Activated T-helper 1 cell treated with anti-CD3 and anti-CD28 coated beads, Interleukin-12 subunit alpha, Interleukin-12 subunit beta, Interleukin-2, Interleukin-4 antibody, amounts not matched to agents 30 ng/mL and 10 ng/mL and 1 ng/mL, durations not matched to agents 14 hours and 24 hours and 36 hours (primary cell): Measurements from ENCODE around the gene MED12. TPM values are rescaled to one million over a fixed set of nuclear protein-coding genes. Genes with fewer than 3 reads are reported as not detected.

Experiments
- DNase-seq: peaks from one replicate; pipeline ENCODE4 v3.0.0; 2021; ENCODE audit warnings: low spot score
- H3K27ac Mint-ChIP-seq: one replicate; pipeline ENCODE4 v1.8.0; 2021; ENCODE audit warnings: mild to moderate bottlenecking, mixed read lengths
- H3K27me3 Mint-ChIP-seq: one replicate; pipeline ENCODE4 v1.8.0; 2022; ENCODE audit warnings: mild to moderate bottlenecking, moderate library complexity, mixed read lengths; ENCODE audit not compliant: insufficient read depth
- H3K36me3 Mint-ChIP-seq: one replicate; pipeline ENCODE4 v1.8.0; 2021; ENCODE audit warnings: low read depth, mixed read lengths
- H3K4me1 Mint-ChIP-seq: one replicate; pipeline ENCODE4 v1.8.0; 2021; ENCODE audit warnings: low read depth, mixed read lengths
- H3K4me3 Mint-ChIP-seq: one replicate; pipeline ENCODE4 v1.8.0; 2021; ENCODE audit warnings: mild to moderate bottlenecking, moderate library complexity, mixed read lengths
- H3K9me3 Mint-ChIP-seq: one replicate; pipeline ENCODE4 v1.8.0; 2021; ENCODE audit warnings: mixed read lengths
- intact Hi-C: fragments of 100-400 bp; cut with micrococcal nuclease; formaldehyde crosslinking; loops from one replicate; pipeline ENCODE4 v1.15.1; 2024
- total RNA-seq: library from RNA; stranded (reverse); gene quantifications from 2 replicates; pipeline ENCODE4 v1.2.3, GENCODE V29; 2022

MED12 gene
- total RNA-seq, 1 donor from 2014 or later: 65.4 TPM

DNA sequence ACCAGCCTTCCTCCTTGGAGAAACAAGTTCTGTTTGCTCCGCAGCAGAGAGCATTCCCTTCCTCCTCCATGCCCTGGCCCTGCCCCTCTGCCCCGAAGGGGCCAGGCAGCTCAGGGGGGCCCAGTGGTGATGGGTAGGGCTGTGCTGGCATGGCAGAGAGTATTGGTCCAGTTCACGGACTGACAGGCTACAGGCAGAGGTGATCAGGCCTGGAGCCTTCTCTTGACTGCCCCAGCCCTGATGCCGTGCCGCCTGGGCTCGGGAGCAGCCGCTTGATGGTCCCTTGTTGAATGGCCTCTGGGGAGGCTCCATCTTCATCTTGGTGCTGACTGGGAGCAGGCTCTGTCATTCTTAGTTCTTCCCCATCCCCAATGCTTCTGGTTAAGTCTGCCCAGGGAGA, 35.8 kb downstream of the MED12 start:
- H3K27me3 Mint-ChIP-seq: no peaks in the 10 kb centered on the region
- intact Hi-C loops: no loop called here
- peaks cover 9% of the 10 kb centered on the region for H3K36me3 Mint-ChIP-seq
- DNase-seq: no peak
- H3K4me1 Mint-ChIP-seq: no peaks in the 10 kb centered on the region
- no peaks in the 10 kb centered on the region for H3K9me3 Mint-ChIP-seq
- H3K27ac Mint-ChIP-seq: no peak overlapping the region
- H3K4me3 Mint-ChIP-seq: no peak overlapping the region

DNA sequence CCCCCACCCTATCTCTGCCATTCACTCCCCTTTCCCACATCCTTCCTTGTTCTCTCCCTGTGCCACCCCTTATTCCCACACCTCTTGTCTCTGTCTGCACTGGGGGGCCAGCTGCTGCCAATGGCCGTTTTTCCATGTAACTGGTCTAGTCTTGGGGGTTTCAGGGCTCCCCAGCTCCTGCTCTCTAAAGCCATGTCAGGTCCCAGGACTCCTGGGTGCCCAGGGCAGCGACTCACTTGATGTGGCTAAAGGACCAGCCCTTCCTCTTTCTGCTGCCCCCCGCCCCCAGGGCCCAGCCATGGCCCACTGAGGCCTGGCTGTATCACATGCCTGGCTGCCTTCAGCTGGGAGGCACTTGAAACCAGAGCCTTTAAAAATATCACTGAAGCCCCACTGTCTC, 36.2 kb downstream of the MED12 start:
- peaks cover 9% of the 10 kb centered on the region for H3K36me3 Mint-ChIP-seq
- no peaks in the 10 kb centered on the region for H3K4me1 Mint-ChIP-seq
- no peak overlapping the region for H3K4me3 Mint-ChIP-seq
- H3K27ac Mint-ChIP-seq: no peak overlapping the region
- no peaks in the 10 kb centered on the region for H3K27me3 Mint-ChIP-seq
- DNase-seq: no peak
- intact Hi-C loops: no loop called here
- no peaks in the 10 kb centered on the region for H3K9me3 Mint-ChIP-seq

DNA sequence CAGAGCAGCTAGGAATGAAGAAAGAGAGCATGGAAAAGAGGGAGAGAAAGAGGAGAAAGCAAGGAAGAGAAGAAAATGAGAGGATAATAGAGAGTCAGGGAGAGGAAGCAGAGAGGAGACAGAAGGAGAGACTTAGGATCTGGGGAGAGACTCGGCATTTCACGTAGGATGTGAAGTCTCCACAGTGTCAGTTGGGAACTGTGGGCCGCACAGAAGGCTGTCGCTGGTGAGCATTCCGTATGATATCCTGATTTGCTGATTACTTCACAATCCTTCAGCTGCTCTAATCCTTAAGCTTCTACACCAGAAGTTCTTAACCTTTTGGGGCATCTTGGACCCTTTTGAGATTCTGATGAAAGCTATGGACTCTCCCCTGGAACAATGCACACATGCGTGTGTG, 40.2 kb downstream of the MED12 start:
- Mint-ChIP-seq H3K9me3 (no peaks in the 10 kb centered on the region), H3K27ac (no peak overlapping the region), H3K36me3 (peaks cover 10% of the 10 kb centered on the region), H3K4me3 (no peak overlapping the region), H3K27me3 (no peaks in the 10 kb centered on the region), H3K4me1 (no peaks in the 10 kb centered on the region)
- intact Hi-C loops: no loop called here
- no peak for DNase-seq

DNA sequence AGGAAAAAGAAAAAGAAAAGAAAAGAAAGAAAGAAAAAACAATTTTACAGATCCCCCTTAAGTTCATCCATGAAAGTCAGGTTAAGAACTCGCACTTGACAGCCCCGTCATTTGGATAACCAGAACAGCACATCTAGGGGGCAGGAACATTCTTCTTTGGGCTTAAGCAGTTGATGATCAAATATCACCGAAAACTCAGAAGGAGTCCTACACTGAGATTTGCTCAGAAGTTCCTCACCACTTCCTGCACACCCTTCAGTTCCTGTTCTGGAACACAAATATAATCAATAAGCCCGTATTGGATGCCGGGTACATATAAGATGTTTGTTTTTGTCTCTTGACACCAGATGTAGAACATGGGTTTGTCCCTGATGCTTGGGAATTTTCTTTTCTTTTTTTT, 40.9 kb downstream of the MED12 start:
- Mint-ChIP-seq H3K4me1 (no peaks in the 10 kb centered on the region), H3K36me3 (peaks cover 10% of the 10 kb centered on the region), H3K27ac (no peak overlapping the region), H3K9me3 (no peaks in the 10 kb centered on the region), H3K4me3 (no peak overlapping the region), H3K27me3 (no peaks in the 10 kb centered on the region)
- DNase-seq: no peak
- intact Hi-C loops: no loop called here

DNA sequence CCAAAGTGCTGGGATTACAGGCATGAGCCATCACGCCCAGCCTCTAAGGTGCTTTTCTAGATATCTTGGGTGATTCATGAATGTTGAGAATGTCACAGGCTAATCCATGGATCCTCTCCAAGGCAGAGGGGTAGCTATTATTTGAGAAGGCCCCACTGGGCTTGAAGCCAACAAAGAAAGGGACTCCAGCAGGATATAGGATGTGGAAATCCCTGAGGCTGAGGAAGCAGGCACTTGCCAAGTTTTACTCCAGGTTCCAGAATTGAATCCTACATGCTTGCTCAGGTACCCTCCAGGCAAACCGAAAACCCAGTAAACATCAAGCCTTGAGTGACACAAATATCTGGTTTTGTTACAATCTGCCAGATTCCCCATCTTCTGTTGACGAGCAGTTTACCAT, 42.1 kb downstream of the MED12 start:
- peaks cover 10% of the 10 kb centered on the region for H3K36me3 Mint-ChIP-seq
- H3K4me3 Mint-ChIP-seq: no peak overlapping the region
- H3K27ac Mint-ChIP-seq: no peak overlapping the region
- no peaks in the 10 kb centered on the region for H3K27me3 Mint-ChIP-seq
- no peaks in the 10 kb centered on the region for H3K4me1 Mint-ChIP-seq
- no peaks in the 10 kb centered on the region for H3K9me3 Mint-ChIP-seq
- no peak for DNase-seq
- intact Hi-C loops: no loop called here

DNA sequence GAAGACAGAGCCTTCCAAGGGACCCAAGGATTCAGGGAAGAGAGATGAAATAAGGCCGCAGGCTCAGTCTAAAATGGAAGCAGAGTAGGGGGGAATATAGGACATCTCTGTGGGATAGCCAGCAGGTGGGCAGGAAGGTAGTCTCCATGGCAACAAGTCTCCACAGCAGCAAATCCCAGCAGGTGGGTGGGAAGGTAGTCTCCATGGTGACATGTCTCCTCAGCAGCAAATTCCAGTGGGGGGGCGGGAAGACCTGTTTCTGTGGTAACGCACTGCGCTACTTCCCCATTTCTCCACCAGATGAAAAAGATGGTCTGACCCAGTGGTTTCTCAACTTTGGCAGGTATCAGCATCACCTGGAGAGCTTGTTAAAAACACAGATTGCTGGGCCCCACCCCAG, 44.6 kb downstream of the MED12 start:
- Mint-ChIP-seq H3K27ac (no peak overlapping the region), H3K36me3 (peaks cover 8% of the 10 kb centered on the region), H3K4me3 (no peak overlapping the region), H3K27me3 (no peaks in the 10 kb centered on the region), H3K9me3 (no peaks in the 10 kb centered on the region), H3K4me1 (no peaks in the 10 kb centered on the region)
- intact Hi-C loops: no loop called here
- no peak for DNase-seq

DNA sequence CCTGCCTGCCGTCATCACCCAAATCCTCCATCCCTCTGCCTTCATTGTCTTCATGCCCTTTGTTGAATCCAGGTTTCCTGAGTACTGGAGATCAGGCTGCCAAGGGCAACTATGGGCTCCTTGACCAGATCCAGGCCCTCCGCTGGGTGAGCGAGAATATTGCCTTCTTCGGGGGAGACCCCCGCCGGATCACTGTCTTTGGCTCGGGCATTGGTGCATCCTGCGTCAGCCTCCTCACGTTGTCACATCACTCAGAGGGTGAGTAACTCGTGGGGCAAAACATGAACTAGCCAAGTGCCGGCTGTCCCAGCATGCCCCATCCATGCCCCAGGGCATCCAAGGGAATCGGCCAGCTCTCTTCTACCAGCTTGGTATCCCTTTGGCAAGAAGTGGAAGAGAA, 45.7 kb downstream of the MED12 start:
- no peak overlapping the region for H3K27ac Mint-ChIP-seq
- no peaks in the 10 kb centered on the region for H3K27me3 Mint-ChIP-seq
- intact Hi-C loops: no loop called here
- peaks cover 8% of the 10 kb centered on the region for H3K36me3 Mint-ChIP-seq
- H3K4me1 Mint-ChIP-seq: no peaks in the 10 kb centered on the region
- DNase-seq: no peak
- no peaks in the 10 kb centered on the region for H3K9me3 Mint-ChIP-seq
- H3K4me3 Mint-ChIP-seq: no peak overlapping the region

DNA sequence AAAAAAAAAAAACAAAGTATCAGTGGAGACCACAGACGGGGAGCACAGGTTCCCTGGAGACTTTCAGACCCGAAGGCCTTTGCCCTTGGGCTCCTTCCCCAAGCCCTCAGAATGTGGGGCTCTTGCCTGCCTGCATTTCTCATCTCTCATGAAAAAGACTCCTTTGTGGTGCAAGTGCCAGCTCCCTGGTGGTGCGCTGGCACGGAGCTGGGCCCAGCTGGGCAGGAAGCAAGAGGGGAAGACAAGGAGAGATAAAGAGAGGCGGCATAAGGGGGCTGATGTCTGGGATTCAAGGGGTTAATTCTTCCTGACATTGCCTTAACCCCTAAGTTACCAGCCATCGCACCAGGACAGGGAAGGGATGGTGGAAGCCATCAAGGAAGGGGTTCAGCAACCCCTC, 48.1 kb downstream of the MED12 start:
- no peaks in the 10 kb centered on the region for H3K27me3 Mint-ChIP-seq
- H3K36me3 Mint-ChIP-seq: peaks cover 10% of the 10 kb centered on the region
- H3K9me3 Mint-ChIP-seq: no peaks in the 10 kb centered on the region
- H3K4me1 Mint-ChIP-seq: no peaks in the 10 kb centered on the region
- no peak overlapping the region for H3K27ac Mint-ChIP-seq
- intact Hi-C loops: no loop called here
- no peak for DNase-seq
- H3K4me3 Mint-ChIP-seq: no peak overlapping the region

DNA sequence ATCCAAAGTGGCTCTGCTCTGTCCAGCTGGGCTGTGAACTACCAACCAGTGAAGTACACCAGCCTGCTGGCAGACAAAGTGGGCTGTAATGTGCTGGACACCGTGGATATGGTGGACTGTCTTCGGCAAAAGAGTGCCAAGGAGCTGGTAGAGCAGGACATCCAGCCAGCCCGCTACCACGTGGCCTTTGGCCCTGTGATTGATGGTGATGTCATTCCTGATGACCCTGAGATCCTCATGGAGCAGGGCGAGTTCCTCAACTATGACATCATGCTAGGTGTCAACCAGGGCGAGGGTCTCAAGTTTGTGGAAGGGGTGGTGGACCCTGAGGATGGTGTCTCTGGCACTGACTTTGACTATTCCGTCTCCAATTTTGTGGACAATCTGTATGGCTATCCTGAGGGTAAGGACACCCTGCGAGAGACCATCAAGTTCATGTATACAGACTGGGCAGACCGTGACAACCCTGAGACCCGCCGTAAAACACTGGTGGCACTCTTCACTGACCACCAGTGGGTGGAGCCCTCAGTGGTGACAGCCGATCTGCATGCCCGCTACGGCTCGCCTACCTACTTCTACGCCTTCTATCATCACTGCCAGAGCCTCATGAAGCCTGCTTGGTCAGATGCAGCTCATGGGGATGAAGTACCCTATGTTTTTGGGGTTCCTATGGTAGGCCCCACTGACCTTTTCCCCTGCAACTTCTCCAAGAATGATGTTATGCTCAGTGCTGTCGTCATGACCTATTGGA, 48.8 kb downstream of the MED12 start:
- DNase-seq: no peak
- intact Hi-C loops: no loop called here
- no peak overlapping the region for H3K4me3 Mint-ChIP-seq
- no peaks in the 10 kb centered on the region for H3K27me3 Mint-ChIP-seq
- no peaks in the 10 kb centered on the region for H3K4me1 Mint-ChIP-seq
- H3K9me3 Mint-ChIP-seq: no peaks in the 10 kb centered on the region
- no peak overlapping the region for H3K27ac Mint-ChIP-seq
- H3K36me3 Mint-ChIP-seq: peaks cover 9% of the 10 kb centered on the region

DNA sequence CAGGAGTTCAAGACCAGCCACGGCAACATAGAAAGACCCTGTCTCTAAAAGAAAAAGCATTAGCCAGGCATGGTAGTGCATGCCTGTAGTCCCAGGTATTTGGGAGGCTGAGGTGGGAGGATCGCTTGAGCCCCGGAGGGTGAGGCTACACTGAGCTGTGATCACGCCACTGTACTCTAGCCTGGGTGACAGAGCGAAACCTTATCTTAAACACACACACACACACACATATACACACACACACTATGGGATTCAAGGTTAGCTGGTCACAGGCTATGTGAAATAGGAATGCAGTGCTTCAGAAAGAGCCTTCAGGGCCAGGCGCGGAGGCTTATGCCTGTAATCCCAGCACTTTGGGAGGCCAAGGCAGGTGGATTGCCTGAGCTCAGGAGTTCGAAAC, 49.7 kb downstream of the MED12 start:
- H3K4me3 Mint-ChIP-seq: no peak overlapping the region
- H3K36me3 Mint-ChIP-seq: peaks cover 13% of the 10 kb centered on the region
- intact Hi-C loops: no loop called here
- H3K27me3 Mint-ChIP-seq: no peaks in the 10 kb centered on the region
- H3K27ac Mint-ChIP-seq: no peak overlapping the region
- no peak for DNase-seq
- H3K4me1 Mint-ChIP-seq: no peaks in the 10 kb centered on the region
- H3K9me3 Mint-ChIP-seq: no peaks in the 10 kb centered on the region

DNA sequence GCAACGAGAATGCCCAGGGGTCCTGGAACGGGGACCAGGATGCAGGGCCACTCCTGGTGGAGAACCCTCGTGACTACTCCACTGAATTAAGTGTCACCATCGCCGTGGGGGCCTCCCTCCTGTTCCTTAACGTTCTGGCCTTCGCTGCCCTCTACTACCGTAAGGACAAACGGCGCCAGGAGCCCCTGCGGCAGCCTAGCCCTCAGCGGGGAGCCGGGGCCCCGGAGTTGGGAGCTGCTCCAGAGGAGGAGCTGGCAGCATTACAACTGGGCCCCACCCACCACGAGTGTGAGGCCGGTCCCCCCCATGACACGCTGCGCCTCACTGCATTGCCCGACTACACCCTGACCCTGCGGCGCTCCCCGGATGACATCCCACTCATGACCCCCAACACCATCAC, 51.2 kb downstream of the MED12 start:
- Mint-ChIP-seq H3K27ac (no peak overlapping the region), H3K27me3 (no peaks in the 10 kb centered on the region), H3K36me3 (peaks cover 20% of the 10 kb centered on the region), H3K4me3 (no peak overlapping the region), H3K4me1 (peaks cover 5% of the 10 kb centered on the region), H3K9me3 (no peaks in the 10 kb centered on the region)
- intact Hi-C loops: no loop called here
- DNase-seq: no peak

DNA sequence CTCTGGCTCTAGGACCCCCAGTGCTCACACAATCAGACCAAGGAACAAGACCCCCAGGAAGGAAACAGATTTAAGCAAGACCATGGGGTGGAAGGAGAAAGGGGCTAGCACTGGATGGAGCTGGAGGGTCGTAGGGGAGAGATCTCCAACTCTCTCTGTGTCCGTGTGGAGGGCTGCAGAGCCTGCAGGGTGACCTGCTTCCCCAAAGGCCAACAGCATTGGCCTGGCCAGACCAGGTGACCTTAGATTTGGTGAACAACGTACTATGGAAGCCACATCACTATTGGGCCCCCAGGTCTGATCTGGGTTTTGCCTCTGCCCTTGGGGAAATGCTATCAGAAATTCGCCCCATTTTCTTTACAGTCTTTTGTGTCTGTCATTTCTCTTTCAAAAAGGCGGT, 52.3 kb downstream of the MED12 start:
- Mint-ChIP-seq H3K27ac (no peak overlapping the region), H3K9me3 (no peaks in the 10 kb centered on the region), H3K27me3 (no peaks in the 10 kb centered on the region), H3K4me3 (no peak overlapping the region), H3K4me1 (peaks cover 5% of the 10 kb centered on the region), H3K36me3 (peaks cover 20% of the 10 kb centered on the region)
- intact Hi-C loops: no loop called here
- no peak for DNase-seq

DNA sequence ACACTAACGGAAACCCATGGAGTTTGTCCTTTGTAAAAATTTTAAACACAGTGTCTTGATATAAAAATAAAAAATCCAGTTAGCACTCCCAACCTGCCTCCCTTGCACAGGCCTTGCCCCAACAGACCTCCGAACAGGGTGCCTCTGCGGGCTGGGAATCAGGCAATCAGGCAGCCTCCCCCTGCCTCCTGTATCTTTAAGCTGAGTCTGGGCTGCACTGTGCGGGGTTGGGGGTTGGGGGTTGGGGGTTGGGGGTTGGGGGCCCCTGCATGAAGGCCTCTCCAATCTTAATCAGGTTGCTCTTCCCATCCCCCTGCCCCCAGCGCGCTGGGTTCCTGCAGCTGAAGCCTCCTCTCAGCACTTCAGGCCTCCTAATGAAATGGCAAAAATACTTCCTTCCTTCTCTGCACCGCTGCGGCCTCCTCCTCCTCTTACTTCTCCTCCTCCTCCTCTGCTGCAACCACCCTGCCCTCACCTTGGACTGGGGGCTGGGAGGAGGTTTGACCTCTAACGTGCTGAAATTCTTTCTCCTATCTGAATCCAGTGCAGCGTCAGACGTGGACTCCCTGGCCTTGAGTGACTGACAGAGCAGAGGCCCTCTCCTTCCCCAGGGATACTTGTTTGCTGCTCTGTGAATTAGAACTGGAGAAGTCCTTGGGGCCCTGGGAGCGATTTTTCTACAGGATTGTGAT, 52.9 kb downstream of the MED12 start:
- DNase-seq: no peak
- intact Hi-C loops: no loop called here
- H3K36me3 Mint-ChIP-seq: peaks cover 20% of the 10 kb centered on the region
- no peak overlapping the region for H3K4me3 Mint-ChIP-seq
- H3K9me3 Mint-ChIP-seq: no peaks in the 10 kb centered on the region
- no peaks in the 10 kb centered on the region for H3K27me3 Mint-ChIP-seq
- peaks cover 5% of the 10 kb centered on the region for H3K4me1 Mint-ChIP-seq
- no peak overlapping the region for H3K27ac Mint-ChIP-seq
